GM11168 (cell line): ENCODE data around the gene USH2A.

Experiments used
- in situ Hi-C: fragments of 300-500 bp; cut with MboI; formaldehyde crosslinking; loops from one replicate; pipeline ENCODE4 v1.12.0; 2022; ENCODE audit warnings: low sequenced_read_pairs; ENCODE audit not compliant: unreplicated experiment

USH2A gene

GRCh38 chr1:215631489-215631888 is 791.8 kb downstream of the USH2A start:
- in situ Hi-C loops, result no loop called here

GRCh38 chr1:215631040-215631439 is 792.2 kb downstream of the USH2A start:
- in situ Hi-C loops, result no loop called here

DNA sequence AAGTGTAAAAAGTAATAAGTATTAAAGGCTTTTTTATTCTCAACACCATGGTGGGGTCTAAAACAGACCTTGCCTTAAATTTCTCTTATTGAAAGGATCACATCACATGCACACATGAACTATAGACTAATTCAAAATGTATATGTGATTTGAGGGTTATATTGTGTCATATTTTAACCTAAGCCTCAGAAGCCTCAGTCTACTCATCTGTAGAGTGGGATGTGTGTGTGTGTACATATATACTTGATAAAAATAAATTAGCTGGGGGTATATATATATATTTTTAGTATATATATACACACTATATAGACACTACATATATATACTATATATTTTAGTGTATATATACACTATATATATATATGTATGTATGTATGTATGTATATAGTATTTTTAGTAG is 797.3 kb downstream of the USH2A start:
- in situ Hi-C loops, result no loop called here

DNA sequence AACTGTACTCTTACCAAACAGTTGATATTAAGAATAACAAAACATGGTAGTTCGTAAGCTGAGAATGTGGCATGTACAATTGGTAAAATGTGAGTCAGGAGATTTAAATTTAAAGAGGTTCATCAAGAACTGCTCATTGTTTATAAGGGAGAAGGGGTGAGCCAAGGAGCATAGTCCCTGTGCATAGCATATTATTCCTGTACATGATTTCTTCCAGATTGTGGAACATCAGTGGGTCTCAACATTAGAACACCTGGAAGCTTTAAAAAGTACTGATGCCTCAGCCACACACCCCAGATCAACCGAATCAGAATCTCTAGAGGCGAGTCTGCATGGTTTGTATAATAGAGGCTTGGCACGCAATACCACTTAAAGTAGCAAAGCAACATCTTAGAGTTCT is 800.1 kb downstream of the USH2A start:
- in situ Hi-C loops, result no loop called here

DNA sequence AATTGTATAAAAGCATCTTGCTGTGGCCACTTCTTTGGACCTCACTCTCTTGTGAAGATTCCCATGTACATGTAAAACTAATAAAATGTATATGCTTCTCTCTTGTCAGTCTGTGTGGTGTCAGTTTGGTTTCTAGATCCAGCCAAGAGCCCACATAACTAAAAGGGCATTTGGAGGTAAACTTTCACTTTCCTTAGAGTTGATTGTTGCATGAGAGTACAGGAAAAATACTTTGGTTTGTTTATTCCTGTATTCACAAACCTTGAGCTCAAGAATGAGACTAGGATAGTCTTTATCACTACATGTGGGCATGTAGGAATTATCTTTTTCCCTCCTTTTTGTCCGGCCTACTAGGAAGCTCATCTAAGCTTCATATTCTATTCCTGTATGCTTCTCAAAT is 805.3 kb downstream of the USH2A start:
- in situ Hi-C loops, result no loop called here

- in situ Hi-C loops, result no loop called here
Measured at GRCh38 chr1:215612391-215612790, 810.9 kb downstream of the USH2A start.

GRCh38 chr1:215608646-215609045 is 814.6 kb downstream of the USH2A start:
- in situ Hi-C loops, result no loop called here

GRCh38 chr1:215607412-215607811 is 815.8 kb downstream of the USH2A start:
- in situ Hi-C loops, result no loop called here

- in situ Hi-C loops, result no loop called here
Measured at GRCh38 chr1:215606564-215607168, 816.6 kb downstream of the USH2A start.

DNA sequence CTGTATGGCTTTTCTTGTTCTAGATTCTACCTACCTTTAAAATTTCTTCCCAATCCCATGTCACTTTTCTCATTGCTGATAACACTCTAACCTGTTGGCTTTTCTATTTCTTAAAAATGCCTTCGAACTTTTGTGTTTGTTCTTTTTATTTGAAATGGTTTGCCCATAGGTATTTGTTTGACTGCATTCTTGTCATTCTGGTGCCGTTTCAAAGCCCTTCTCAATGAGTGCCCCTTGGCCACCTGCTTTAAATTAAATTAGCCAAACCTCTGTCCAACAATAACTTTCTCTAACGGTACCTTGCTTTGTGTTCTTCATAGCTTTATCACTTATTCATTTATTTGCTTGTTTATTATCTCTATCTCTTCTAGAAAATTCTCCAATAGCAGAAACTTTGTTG is 817.2 kb downstream of the USH2A start:
- in situ Hi-C loops, result no loop called here

DNA sequence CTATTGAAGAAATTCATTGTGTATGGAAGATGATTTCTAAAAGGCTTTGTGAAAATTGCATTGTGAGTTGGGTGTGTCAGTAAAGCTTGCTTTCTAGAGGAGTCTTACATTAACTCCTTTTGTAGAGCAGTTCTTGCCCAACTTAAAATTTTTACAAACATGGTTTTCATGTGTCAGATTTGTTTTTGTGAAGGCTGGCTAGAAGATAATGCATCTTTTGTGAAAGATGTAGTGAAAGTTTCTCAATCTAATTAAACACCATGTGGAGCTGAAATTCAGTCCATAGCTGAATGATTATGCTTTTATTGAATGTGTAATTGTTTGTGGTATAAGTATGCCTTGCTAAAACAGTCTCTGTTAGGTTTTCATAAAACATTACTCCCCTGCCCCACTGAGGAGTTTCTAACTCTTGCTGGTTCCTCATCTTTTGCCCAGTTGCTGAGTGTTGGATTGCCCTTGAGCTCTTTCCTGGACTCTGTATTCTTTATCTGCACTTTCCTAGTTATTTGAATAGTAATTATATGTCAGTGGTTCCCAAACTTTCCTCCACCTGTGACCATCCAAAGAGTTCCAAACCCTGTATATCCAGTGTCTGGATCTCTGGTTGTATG is 818.1 kb downstream of the USH2A start:
- in situ Hi-C loops, result no loop called here

- in situ Hi-C loops, result no loop called here
Measured at GRCh38 chr1:215603319-215603718, 819.9 kb downstream of the USH2A start.

- in situ Hi-C loops, result no loop called here
Measured at GRCh38 chr1:215601276-215601675, 822.0 kb downstream of the USH2A start.

GRCh38 chr1:215600867-215601266 is 822.4 kb downstream of the USH2A start:
- in situ Hi-C loops, result no loop called here

DNA sequence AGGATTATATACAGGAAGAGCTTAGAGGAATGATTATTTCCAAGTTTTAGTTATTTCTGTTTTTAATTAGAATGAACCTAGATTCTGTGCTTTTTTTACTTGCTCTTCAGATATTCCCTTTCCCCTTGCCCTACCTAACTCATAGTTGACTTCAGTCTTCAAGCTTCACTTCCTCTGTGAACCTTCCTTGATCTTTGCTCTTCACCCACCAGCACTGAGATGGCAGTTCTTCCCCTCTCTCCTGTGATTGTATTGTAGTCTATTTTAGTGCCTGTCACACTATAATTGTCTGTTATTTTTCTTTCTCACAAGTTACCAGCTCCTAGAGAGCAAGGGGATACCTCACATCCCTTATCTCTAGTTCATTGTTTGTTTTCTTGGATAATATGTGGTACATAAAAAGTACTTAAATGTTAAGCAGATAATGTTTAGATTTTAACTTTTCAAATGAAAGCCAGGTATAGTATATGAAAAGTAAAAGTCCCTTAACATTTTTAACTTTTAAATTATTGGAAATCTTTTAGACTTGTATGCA is 822.9 kb downstream of the USH2A start:
- in situ Hi-C loops, result no loop called here

- in situ Hi-C loops, result no loop called here
Measured at GRCh38 chr1:215599418-215600074, 823.7 kb downstream of the USH2A start.

GRCh38 chr1:215597961-215598360 is 825.3 kb downstream of the USH2A start:
- in situ Hi-C loops, result no loop called here

DNA sequence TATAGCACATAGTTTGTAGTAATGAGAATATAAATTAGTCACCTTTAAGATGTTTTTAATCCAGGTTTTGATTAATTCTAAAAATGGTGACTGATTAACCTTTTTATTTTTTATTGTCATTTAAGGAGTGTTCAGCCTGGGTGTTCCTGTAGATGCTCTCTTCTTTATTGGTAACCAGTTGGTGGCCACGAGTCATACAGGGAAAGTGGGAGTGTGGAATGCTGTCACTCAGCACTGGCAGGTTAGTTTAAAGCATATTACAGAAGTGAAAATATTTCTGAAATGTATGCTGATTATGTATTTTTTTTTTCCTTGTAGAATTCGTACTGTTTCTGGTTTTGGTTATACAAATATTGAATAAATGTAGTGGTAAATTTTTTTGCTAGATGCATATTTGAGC is 828.0 kb downstream of the USH2A start:
- in situ Hi-C loops, result no loop called here

GRCh38 chr1:215594640-215595039 is 828.6 kb downstream of the USH2A start:
- in situ Hi-C loops, result no loop called here

GRCh38 chr1:215590779-215591491 is 832.3 kb downstream of the USH2A start:
- in situ Hi-C loops, result no loop called here
